DND-41 (cell line): Measurements from ENCODE around the gene CACNA2D4.

Experiments
- CTCF ChIP-seq: IDR thresholded peaks from 2 replicates; pipeline ENCODE4 v1.5.1; 2012; ENCODE audit warnings: borderline replicate concordance, low read length, moderate library complexity, mild to moderate bottlenecking; ENCODE audit not compliant: poor library complexity, severe bottlenecking; ENCODE audit errors: extremely low read depth
- EZH2 ChIP-seq: IDR thresholded peaks from 3 replicates; pipeline ENCODE4 v1.6.1; 2012; ENCODE audit warnings: borderline replicate concordance, low read depth, mild to moderate bottlenecking, moderate library complexity, low read length, inconsistent platforms; ENCODE audit not compliant: severe bottlenecking

GRCh38 chr12:1919763-1920162 lies 1.3 kb upstream of the CACNA2D4 start:
- no peak for TF ChIP-seq CTCF
- no peak for TF ChIP-seq EZH2
